Measurements from ENCODE around the gene SRBD1.

Gene SRBD1

GRCh38 chr2:45611020-45611859 is at the start of gene SRBD1:
SRBD1 (minus strand) TSS chr2:45611267; CDS start chr2:45605441, 5,826 bp downstream.
- DNase-seq (ENCODE audit: low read depth in 2 of 2, low spot score in 1 of 2) = peak; percentile 75 to 82

- DNase-seq (ENCODE audit: low read depth in 2 of 2, low spot score in 1 of 2) = no peak
Measured at GRCh38 chr2:45654250-45654649, 43.2 kb upstream of the SRBD1 start.

GRCh38 chr2:45653122-45653913 is 42.3 kb upstream of the SRBD1 start:
- no peak for DNase-seq (ENCODE audit: low read depth in 2 of 2, low spot score in 1 of 2)

GRCh38 chr2:45652090-45653031 is 41.3 kb upstream of the SRBD1 start:
- DNase-seq (ENCODE audit: low read depth in 2 of 2, low spot score in 1 of 2) = no peak

- no peak for DNase-seq (ENCODE audit: low read depth in 2 of 2, low spot score in 1 of 2)
Measured at GRCh38 chr2:45651415-45652089, 40.5 kb upstream of the SRBD1 start, which contains the start of gene PRKCE. PRKCE (plus strand) TSS chr2:45651675.

GRCh38 chr2:45650851-45651414 is 39.9 kb upstream of the SRBD1 start:
- peak; percentile 88 to 90 for DNase-seq (ENCODE audit: low read depth in 2 of 2, low spot score in 1 of 2)

GRCh38 chr2:45649858-45650811 is 39.1 kb upstream of the SRBD1 start:
- no peak for DNase-seq (ENCODE audit: low read depth in 2 of 2, low spot score in 1 of 2)

- no peak for DNase-seq (ENCODE audit: low read depth in 2 of 2, low spot score in 1 of 2)
Measured at GRCh38 chr2:45649462-45649857, 38.4 kb upstream of the SRBD1 start.

GRCh38 chr2:45648636-45649035 is 37.6 kb upstream of the SRBD1 start:
- no peak for DNase-seq (ENCODE audit: low read depth in 2 of 2, low spot score in 1 of 2)

- no peak for DNase-seq (ENCODE audit: low read depth in 2 of 2, low spot score in 1 of 2)
Measured at GRCh38 chr2:45647986-45648520, 37.0 kb upstream of the SRBD1 start.

- DNase-seq (ENCODE audit: low read depth in 2 of 2, low spot score in 1 of 2) = no peak
Measured at GRCh38 chr2:45647356-45647755, 36.3 kb upstream of the SRBD1 start.

GRCh38 chr2:45646289-45646688 is 35.2 kb upstream of the SRBD1 start:
- no peak for DNase-seq (ENCODE audit: low read depth in 2 of 2, low spot score in 1 of 2)

GRCh38 chr2:45643543-45644542 is 32.8 kb upstream of the SRBD1 start:
- DNase-seq (ENCODE audit: low read depth in 2 of 2, low spot score in 1 of 2) = peak; percentile 34 to 49

- DNase-seq (ENCODE audit: low read depth in 2 of 2, low spot score in 1 of 2) = no peak
Measured at GRCh38 chr2:45643095-45643494, 32.0 kb upstream of the SRBD1 start.

- DNase-seq (ENCODE audit: low read depth in 2 of 2, low spot score in 1 of 2) = no peak
Measured at GRCh38 chr2:45640576-45640975, 29.5 kb upstream of the SRBD1 start.

- DNase-seq (ENCODE audit: low read depth in 2 of 2, low spot score in 1 of 2) = no peak
Measured at GRCh38 chr2:45637440-45637839, 26.4 kb upstream of the SRBD1 start.

- no peak for DNase-seq (ENCODE audit: low read depth in 2 of 2, low spot score in 1 of 2)
Measured at GRCh38 chr2:45636008-45636407, 24.9 kb upstream of the SRBD1 start.

- no peak for DNase-seq (ENCODE audit: low read depth in 2 of 2, low spot score in 1 of 2)
Measured at GRCh38 chr2:45634223-45634622, 23.2 kb upstream of the SRBD1 start.

Measured in stimulated activated CD8-positive, alpha-beta memory T cell treated with anti-CD3 and anti-CD28 coated beads, Interleukin-4, amount 100 ng/mL, for 4 hours (primary cell).